HG03439 (cell line): ENCODE measurements around the gene FMN1.

Experiments
- ATAC-seq: cut with Tn5 transposase; IDR thresholded peaks from one replicate; pipeline ENCODE4 v1.9.1; 2021; ENCODE audit warnings: mild to moderate bottlenecking, moderate library complexity; ENCODE audit not compliant: unreplicated experiment

The FMN1 gene

GRCh38 chr15:33194704-33195670, at the start of gene FMN1:
Gene FMN1 (minus strand): TSS chr15:33194714. CDS start chr15:33154914, 39,800 bp downstream.
- peak; percentile 84 for ATAC-seq

- no peak for ATAC-seq
These were observed 49.4 kb upstream of the FMN1 start for GRCh38 chr15:33243869-33244268.

GRCh38 chr15:33243393-33243792, 48.9 kb upstream of the FMN1 start:
- no peak for ATAC-seq

- no peak for ATAC-seq
These were observed 48.2 kb upstream of the FMN1 start for GRCh38 chr15:33242669-33243191.

GRCh38 chr15:33242165-33242564, 47.7 kb upstream of the FMN1 start:
- no peak for ATAC-seq

- ATAC-seq, result no peak
These were observed 42.5 kb upstream of the FMN1 start for GRCh38 chr15:33236841-33237509.

GRCh38 chr15:33234020-33234461, 39.5 kb upstream of the FMN1 start:
- no peak for ATAC-seq

GRCh38 chr15:33226559-33227181, 32.2 kb upstream of the FMN1 start:
- ATAC-seq, result peak; percentile 75

- ATAC-seq, result no peak
These were observed 23.6 kb upstream of the FMN1 start for GRCh38 chr15:33218071-33218491.

- ATAC-seq, result no peak
These were observed 21.7 kb upstream of the FMN1 start for GRCh38 chr15:33215941-33216872.

- ATAC-seq, result no peak
These were observed 16.8 kb upstream of the FMN1 start for GRCh38 chr15:33211176-33211808.

GRCh38 chr15:33209575-33210481, 15.3 kb upstream of the FMN1 start:
- no peak for ATAC-seq

- no peak for ATAC-seq
These were observed 13.1 kb upstream of the FMN1 start for GRCh38 chr15:33207646-33208045.

- ATAC-seq, result no peak
These were observed 11.9 kb upstream of the FMN1 start for GRCh38 chr15:33206366-33206765.

- no peak for ATAC-seq
These were observed 10.4 kb upstream of the FMN1 start for GRCh38 chr15:33204926-33205325.

GRCh38 chr15:33204087-33204486, 9.6 kb upstream of the FMN1 start:
- no peak for ATAC-seq

- ATAC-seq, result peak; percentile 73
These were observed 7.1 kb upstream of the FMN1 start for GRCh38 chr15:33201491-33202231.

- ATAC-seq, result no peak
These were observed 6.4 kb upstream of the FMN1 start for GRCh38 chr15:33200903-33201302.
